ENCODE results near the gene AP2A2.

GRCh38 chr11:877565-877964 lies 48.1 kb upstream of the AP2A2 start:
- TF ChIP-seq CTCF (IDR thresholded peaks at IDR 0.05) (no peak), POLR2A (IDR thresholded peaks at IDR 0.05) (no peak)

All from vagina (tissue), 2 donors.